ENCODE results near the gene ORAI1.
A peak's percentile ranks its signal among the peaks of the same experiment; 100 is the strongest.
"Not testable (repeated sequence)": the region's sequence is repeated elsewhere in the genome, so short reads cannot be mapped to it uniquely, and the experiment has no call there.

Gene ORAI1

GRCh38 chr12:121628037-121628436 lies 1.7 kb downstream of the ORAI1 start:
- peak overlapping the region; percentile 71 for H3K4me3 ChIP-seq (ENCODE audit: low read depth, low read length)
- DNase-seq, result no peak
- no peak for TF ChIP-seq CTCF (IDR thresholded peaks at IDR 0.05; ENCODE audit: low read depth, low read length, missing control alignments)
- no peaks in the 10 kb centered on the region for H3K36me3 ChIP-seq (replicated peaks)
- in situ Hi-C loops (cut with HindIII; ENCODE audit: low pct_ligation_motif_present, low sequenced_read_pairs), result no loop called here
- no peaks in the 10 kb centered on the region for H3K27me3 ChIP-seq (replicated peaks)
- H3K27ac ChIP-seq, result no peak overlapping the region

- in situ Hi-C loops (cut with HindIII; ENCODE audit: low pct_ligation_motif_present, low sequenced_read_pairs), result no loop called here
- DNase-seq, result no peak
- H3K36me3 ChIP-seq (replicated peaks), result no peaks in the 10 kb centered on the region
- no peak overlapping the region for H3K4me3 ChIP-seq (ENCODE audit: low read depth, low read length)
- H3K27me3 ChIP-seq (replicated peaks), result no peaks in the 10 kb centered on the region
- no peak for TF ChIP-seq CTCF (IDR thresholded peaks at IDR 0.05; ENCODE audit: low read depth, low read length, missing control alignments)
- H3K27ac ChIP-seq, result no peak overlapping the region
Observed at GRCh38 chr12:121628536-121628935, 2.2 kb downstream of the ORAI1 start.

- Histone ChIP-seq H3K4me3 (ENCODE audit: low read depth, low read length) (no peak overlapping the region), H3K27me3 (replicated peaks) (no peaks in the 10 kb centered on the region), H3K27ac (no peak overlapping the region), H3K36me3 (replicated peaks) (no peaks in the 10 kb centered on the region)
- no peak for TF ChIP-seq CTCF (IDR thresholded peaks at IDR 0.05; ENCODE audit: low read depth, low read length, missing control alignments)
- no peak for DNase-seq
- in situ Hi-C loops (cut with HindIII; ENCODE audit: low pct_ligation_motif_present, low sequenced_read_pairs), result no loop called here
Observed at GRCh38 chr12:121630791-121631355, 4.5 kb downstream of the ORAI1 start.

GRCh38 chr12:121632069-121632970 lies 6.0 kb downstream of the ORAI1 start:
- no peak for DNase-seq
- no peak overlapping the region for H3K27ac ChIP-seq
- in situ Hi-C loops (cut with HindIII; ENCODE audit: low pct_ligation_motif_present, low sequenced_read_pairs), result no loop called here
- TF ChIP-seq CTCF (IDR thresholded peaks at IDR 0.05; ENCODE audit: low read depth, low read length, missing control alignments), result no peak
- H3K36me3 ChIP-seq (replicated peaks), result no peaks in the 10 kb centered on the region
- no peaks in the 10 kb centered on the region for H3K27me3 ChIP-seq (replicated peaks)
- no peak overlapping the region for H3K4me3 ChIP-seq (ENCODE audit: low read depth, low read length)

- H3K36me3 ChIP-seq (replicated peaks); H3K27me3 ChIP-seq (replicated peaks); H3K27ac ChIP-seq; in situ Hi-C loops (cut with HindIII; ENCODE audit: low pct_ligation_motif_present, low sequenced_read_pairs); DNase-seq; H3K4me3 ChIP-seq (ENCODE audit: low read depth, low read length): not testable (repeated sequence)
Observed at GRCh38 chr12:121633833-121634196, 7.5 kb downstream of the ORAI1 start.

- Histone ChIP-seq H3K36me3 (replicated peaks) (no peaks in the 10 kb centered on the region), H3K4me3 (ENCODE audit: low read depth, low read length) (no peak overlapping the region), H3K27ac (no peak overlapping the region), H3K27me3 (replicated peaks) (no peaks in the 10 kb centered on the region)
- in situ Hi-C loops (cut with HindIII; ENCODE audit: low pct_ligation_motif_present, low sequenced_read_pairs), result no loop called here
- DNase-seq, result no peak
- TF ChIP-seq CTCF (IDR thresholded peaks at IDR 0.05; ENCODE audit: low read depth, low read length, missing control alignments), result no peak
Observed at GRCh38 chr12:121634836-121635235, 8.5 kb downstream of the ORAI1 start.
